Endothelial cell of umbilical vein (primary cell): ENCODE data around the gene KCNJ12. TPM values are rescaled to one million over a fixed set of nuclear protein-coding genes. Genes with fewer than 3 reads are reported as not detected.
"Not testable (repeated sequence)": the region's sequence is repeated elsewhere in the genome, so short reads cannot be mapped to it uniquely, and the experiment has no call there.

Experiments
- BruUV-seq: library from RNA; stranded (reverse); fragments of 400-500 nt; replicated peaks from 2 replicates; lab custom pipeline; 2021; lab: Mats Ljungman, UMichigan
- CTCF ChIA-PET: fragments of 300-600, 350-600 bp; sonication (Branson Sonifier 250); formaldehyde crosslinking; loops from one replicate; lab custom pipeline; 2021; ENCODE audit warnings: antibody characterized with exemption, inconsistent platforms; lab: Charles Lee
- POLR2A ChIA-PET: fragments of 300-600, 350-600 bp; sonication (Branson Sonifier 250); formaldehyde crosslinking; loops from one replicate; lab custom pipeline; 2021; ENCODE audit warnings: antibody characterized with exemption, inconsistent platforms; lab: Charles Lee
- DNase-seq: peaks from one replicate; pipeline ENCODE4 v3.0.0-alpha.2; 2011; ENCODE audit warnings: low read depth, low spot score
- FAIRE-seq: peaks from 2 replicates; lab custom pipeline; 2011; peaks lifted over from hg19 to GRCh38; lab: Jason Lieb, UNC
- H2AFZ ChIP-seq: 2 replicates; pipeline ENCODE4 v1.6.0; 2012; ENCODE audit warnings: low read depth, low read length, control low read depth, inconsistent platforms
- H3K27ac ChIP-seq: 2 replicates; pipeline ENCODE4 v1.5.1; 2011; ENCODE audit warnings: low read depth, mild to moderate bottlenecking, control low read depth, low read length, moderate library complexity; ENCODE audit not compliant: insufficient read depth
- H3K27me3 ChIP-seq, 2 experiments: 2 replicates each; pipeline versions ENCODE4 v1.6.0 to v1.6.1; 2011; ENCODE audit warnings: low read length in 2 of 2, mixed read lengths in 1 of 2; ENCODE audit not compliant: control insufficient read depth in 2 of 2, insufficient read depth in 2 of 2
- H3K36me3 ChIP-seq, 2 experiments: 2 replicates in 1 of 2; 3 replicates in 1 of 2; pipeline ENCODE4 v1.5.1; 2011; ENCODE audit warnings: low read length in 2 of 2, mild to moderate bottlenecking in 1 of 2, moderate library complexity in 1 of 2; ENCODE audit not compliant: control insufficient read depth in 2 of 2, insufficient read depth in 2 of 2; ENCODE audit errors: extremely low read depth in 1 of 2
- H3K4me1 ChIP-seq: 3 replicates; pipeline ENCODE4 v1.5.1; 2011; ENCODE audit warnings: mild to moderate bottlenecking, low read length; ENCODE audit not compliant: control insufficient read depth, insufficient read depth; ENCODE audit errors: extremely low read depth
- H3K4me2 ChIP-seq: 2 replicates; pipeline ENCODE4 v1.6.1; 2011; ENCODE audit warnings: low read length, control low read depth, mixed read lengths; ENCODE audit not compliant: insufficient read depth
- H3K4me3 ChIP-seq, 3 experiments: fragments of 200-600 bp in 1 of 3; sonication (generic), shearing (Covaris generic) in 1 of 3; replicated peaks in 1 of 3; 2 replicates each; pipeline ENCODE4 v1.5.1; 2011 to 2016; ENCODE audit warnings: control low read depth in 3 of 3, low read length in 3 of 3, mild to moderate bottlenecking in 2 of 3, inconsistent platforms in 1 of 3, low read depth in 1 of 3, moderate library complexity in 1 of 3; ENCODE audit not compliant: insufficient read depth in 1 of 3
- H3K79me2 ChIP-seq: 2 replicates; pipeline ENCODE4 v1.6.0; 2012; ENCODE audit warnings: low read length, inconsistent platforms; ENCODE audit not compliant: control insufficient read depth, insufficient read depth
- H3K9ac ChIP-seq: replicated peaks from 2 replicates; pipeline ENCODE3; 2011; ENCODE audit warnings: low read length, control low read depth; ENCODE audit not compliant: insufficient read depth; ENCODE audit errors: extremely low read depth
- H3K9me1 ChIP-seq: replicated peaks from 3 replicates; pipeline ENCODE4 v1.6.0; 2011; ENCODE audit warnings: mild to moderate bottlenecking, low read length; ENCODE audit not compliant: control insufficient read depth, insufficient read depth; ENCODE audit errors: extremely low read depth
- H3K9me3 ChIP-seq: replicated peaks from 2 replicates; pipeline ENCODE4 v1.5.1; 2012; ENCODE audit warnings: low read length, inconsistent platforms; ENCODE audit not compliant: control insufficient read depth, insufficient read depth
- H4K20me1 ChIP-seq: replicated peaks from 2 replicates; pipeline ENCODE3; 2011; ENCODE audit warnings: mild to moderate bottlenecking, low read length; ENCODE audit not compliant: control insufficient read depth, insufficient read depth; ENCODE audit errors: extremely low read depth
- FOS ChIP-seq: IDR thresholded peaks from 2 replicates; pipeline ENCODE4 v1.6.1; 2011; ENCODE audit warnings: mild to moderate bottlenecking, low read length, moderate library complexity, borderline replicate concordance; ENCODE audit not compliant: insufficient read depth
- dilution Hi-C: fragments of 300-500 bp; cut with MboI; formaldehyde crosslinking; loops from one replicate; pipeline ENCODE4 v1.15.0; 2019; ENCODE audit warnings: low sequenced_read_pairs; ENCODE audit not compliant: extremely low pct_ligation_motif_present
- intact Hi-C: fragments of 100-400 bp; cut with micrococcal nuclease; formaldehyde crosslinking; loops from one replicate; pipeline ENCODE4 v1.10.0; 2022
- polyA plus RNA-seq, 4 experiments: library from polyadenylated mRNA; depleted of rRNA in 3 of 4; stranded (reverse) in 3 of 4; unstranded in 1 of 4; fragments of >200 nt; gene quantifications; 2 replicates each; pipeline versions ENCODE4 v1.2.1 to v1.2.3, GENCODE V29; 2011 to 2012; ENCODE audit warnings: missing spikeins in 1 of 4
- total RNA-seq: library from RNA; stranded (reverse); gene quantifications from 2 replicates; pipeline ENCODE4 v1.2.3, GENCODE V29; 2021

KCNJ12 gene
- total and polyA plus RNA-seq, 2 donors (not counting 3 experiments of a cell fraction or from before 2014, with no cell fraction given), result 0.19 to 0.44 TPM

GRCh38 chr17:21402166-21402571 lies 26.0 kb downstream of the KCNJ12 start:
- FAIRE-seq (peak; percentile 94), DNase-seq (peak; percentile 66)
- H3K79me2 ChIP-seq, H3K36me3 ChIP-seq, intact Hi-C loops, H3K27me3 ChIP-seq, H3K9me3 ChIP-seq, H3K4me3 ChIP-seq, POLR2A ChIA-PET, BruUV-seq, dilution Hi-C loops, H3K9me1 ChIP-seq, H3K4me1 ChIP-seq, H3K4me2 ChIP-seq, H4K20me1 ChIP-seq, CTCF ChIA-PET: not testable (repeated sequence)
- H3K9ac ChIP-seq, result peak overlapping the region; percentile 47
- peak overlapping the region; percentile 57 for H3K27ac ChIP-seq
- TF ChIP-seq FOS, result peak; percentile 39
- H2AFZ ChIP-seq, result peak overlapping the region; percentile 85

DNA sequence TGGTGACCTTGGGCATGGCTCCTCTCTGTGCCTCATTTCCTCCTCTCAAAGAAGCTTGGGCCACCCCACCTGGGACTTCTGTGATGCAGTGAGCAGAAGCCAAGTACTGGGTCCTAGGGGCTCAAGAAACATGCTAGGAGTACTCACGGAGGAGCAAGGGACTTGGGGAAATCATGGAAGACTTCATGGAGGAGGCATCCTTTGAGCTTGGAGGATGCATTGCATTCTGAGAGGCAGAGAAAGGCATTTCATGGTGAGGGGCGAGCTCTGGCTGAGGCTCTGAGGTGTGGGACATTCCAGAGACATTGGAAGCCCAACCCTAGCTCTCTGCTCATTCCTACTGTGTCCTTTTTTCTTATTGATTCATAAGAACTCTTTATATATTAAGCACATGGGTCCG lies 26.8 kb downstream of the KCNJ12 start:
- H3K36me3 ChIP-seq, dilution Hi-C loops, H3K4me1 ChIP-seq, H3K79me2 ChIP-seq, POLR2A ChIA-PET, DNase-seq, H3K9ac ChIP-seq, H3K4me2 ChIP-seq, H3K27ac ChIP-seq, H3K27me3 ChIP-seq, FAIRE-seq, H4K20me1 ChIP-seq, BruUV-seq, H3K9me1 ChIP-seq, intact Hi-C loops, H3K9me3 ChIP-seq, H3K4me3 ChIP-seq, H2AFZ ChIP-seq: not testable (repeated sequence)
- CTCF ChIA-PET, result interaction anchor here (1.4 kb wide), 2 partner anchors 109 to 274 kb away, joined by 3 to 5 read pairs; no protein-coding TSS in a partner anchor

DNA sequence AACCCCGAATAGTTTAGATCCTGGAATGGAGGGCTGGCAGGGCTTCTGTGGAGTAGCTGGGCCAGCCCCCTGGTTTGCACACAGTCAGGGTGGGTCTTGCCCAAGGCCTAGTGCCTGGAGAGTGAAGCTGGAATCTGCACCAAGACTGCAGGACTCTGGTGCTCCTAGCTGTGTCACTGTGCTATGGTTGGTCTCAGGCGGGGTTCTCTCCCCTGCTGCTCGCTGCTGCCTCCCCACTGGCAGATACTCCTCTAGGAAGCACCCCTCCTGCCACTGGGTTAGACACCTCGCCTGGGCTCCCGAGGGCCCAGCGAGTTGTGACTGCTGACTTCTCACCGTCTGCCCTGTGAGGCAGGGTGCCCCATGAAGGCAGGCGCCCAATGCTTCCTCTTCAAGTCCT lies 27.9 kb downstream of the KCNJ12 start:
- H3K27me3 ChIP-seq, H3K27ac ChIP-seq, intact Hi-C loops, H3K9me1 ChIP-seq, H3K9ac ChIP-seq, H3K4me1 ChIP-seq, DNase-seq, dilution Hi-C loops, BruUV-seq, H4K20me1 ChIP-seq, CTCF ChIA-PET, H3K4me2 ChIP-seq, H3K9me3 ChIP-seq, H2AFZ ChIP-seq, POLR2A ChIA-PET, H3K4me3 ChIP-seq, H3K79me2 ChIP-seq, FAIRE-seq, H3K36me3 ChIP-seq: not testable (repeated sequence)

- H3K4me3 ChIP-seq, FAIRE-seq, H3K27me3 ChIP-seq, H3K4me1 ChIP-seq, H3K4me2 ChIP-seq, dilution Hi-C loops, H3K9me1 ChIP-seq, H2AFZ ChIP-seq, H4K20me1 ChIP-seq, H3K36me3 ChIP-seq, H3K9ac ChIP-seq, H3K79me2 ChIP-seq, POLR2A ChIA-PET, DNase-seq, CTCF ChIA-PET, H3K27ac ChIP-seq, BruUV-seq, H3K9me3 ChIP-seq, intact Hi-C loops: not testable (repeated sequence)
These were observed 28.4 kb downstream of the KCNJ12 start for GRCh38 chr17:21404539-21404938.
